WTC11 (cell line): ENCODE data around the gene KRTAP5-4. TPM values are rescaled to one million over a fixed set of nuclear protein-coding genes. Genes with fewer than 3 reads are reported as not detected.

Experiments used
- ATAC-seq: fragments of 200-7000 bp; cut with Tn5 transposase; 2 replicates; pipeline ENCODE4 v1.10.0; 2021; ENCODE audit warnings: mild to moderate bottlenecking, moderate library complexity
- CTCF ChIA-PET: fragments of 300-600 bp; sonication (Branson Sonifier 250); formaldehyde crosslinking; loops from one replicate; lab custom pipeline; 2021; ENCODE audit warnings: antibody characterized with exemption; lab: Charles Lee
- POLR2A ChIA-PET: fragments of 350-600 bp; sonication (Branson Sonifier 250); formaldehyde crosslinking; loops from one replicate; lab custom pipeline; 2021; ENCODE audit warnings: antibody characterized with exemption; lab: Charles Lee
- DNase-seq: peaks from one replicate; pipeline ENCODE4 v3.0.0; 2021; ENCODE audit warnings: low spot score
- H3K27ac Mint-ChIP-seq: 2 replicates; pipeline ENCODE4 v1.8.0; 2021; ENCODE audit warnings: mixed read lengths
- H3K27me3 Mint-ChIP-seq: 2 replicates; pipeline ENCODE4 v1.8.0; 2021; ENCODE audit warnings: low read depth, mild to moderate bottlenecking, moderate library complexity, mixed read lengths
- H3K36me3 Mint-ChIP-seq: 2 replicates; pipeline ENCODE4 v1.8.0; 2021; ENCODE audit warnings: mixed read lengths
- H3K4me1 Mint-ChIP-seq: 2 replicates; pipeline ENCODE4 v1.8.0; 2022; ENCODE audit warnings: mixed read lengths
- H3K4me3 Mint-ChIP-seq: 2 replicates; pipeline ENCODE4 v1.8.0; 2021; ENCODE audit warnings: mild to moderate bottlenecking, moderate library complexity, mixed read lengths
- H3K9me3 Mint-ChIP-seq: 2 replicates; pipeline ENCODE4 v1.8.0; 2021; ENCODE audit warnings: mixed read lengths
- ATF1 ChIP-seq: sonication (generic); formaldehyde crosslinking; IDR thresholded peaks from 2 replicates; pipeline ENCODE4 v1.8.1; 2023; ENCODE audit warnings: mild to moderate bottlenecking, moderate library complexity, missing genetic modification reagents
- CREB1 ChIP-seq: sonication (generic); formaldehyde crosslinking; IDR thresholded peaks from 2 replicates; pipeline ENCODE4 v1.8.0; 2023; ENCODE audit warnings: mild to moderate bottlenecking, missing genetic modification reagents
- FOXK1 ChIP-seq: sonication (generic); formaldehyde crosslinking; IDR thresholded peaks from 2 replicates; pipeline ENCODE4 v1.8.0; 2022; ENCODE audit warnings: mild to moderate bottlenecking, moderate library complexity, missing genetic modification reagents
- GABPB1 ChIP-seq: sonication (generic); formaldehyde crosslinking; IDR thresholded peaks from 2 replicates; pipeline ENCODE4 v1.8.1; 2023; ENCODE audit warnings: mild to moderate bottlenecking, missing genetic modification reagents
- GTF2I ChIP-seq: fragments of 250-450 bp; sonication (Bioruptor Pico); conservative IDR thresholded peaks from 2 replicates; pipeline ENCODE4 v1.4.0; 2021; ENCODE audit warnings: mild to moderate bottlenecking
- HMGA2 ChIP-seq: fragments of 250-450 bp; sonication (Bioruptor Pico); IDR thresholded peaks from 2 replicates; pipeline ENCODE4 v1.4.0; 2021; ENCODE audit warnings: mild to moderate bottlenecking, moderate library complexity
- MXD4 ChIP-seq: fragments of 250-450 bp; sonication (Bioruptor Pico); IDR thresholded peaks from 2 replicates; pipeline ENCODE4 v1.8.0; 2021; ENCODE audit warnings: mild to moderate bottlenecking, moderate library complexity, borderline replicate concordance
- NR2C2 ChIP-seq: sonication (generic); formaldehyde crosslinking; IDR thresholded peaks from 2 replicates; pipeline ENCODE4 v1.8.0; 2022; ENCODE audit warnings: mild to moderate bottlenecking, missing genetic modification reagents
- NR3C1 ChIP-seq: sonication (generic); formaldehyde crosslinking; conservative IDR thresholded peaks from 2 replicates; pipeline ENCODE4 v1.8.1; 2023; ENCODE audit warnings: low read depth, mild to moderate bottlenecking, missing genetic modification reagents
- SP1 ChIP-seq: sonication (generic); formaldehyde crosslinking; conservative IDR thresholded peaks from 2 replicates; pipeline ENCODE4 v1.8.1; 2022; ENCODE audit warnings: missing genetic modification reagents
- TEAD4 ChIP-seq: sonication (generic); formaldehyde crosslinking; IDR thresholded peaks from 2 replicates; pipeline ENCODE4 v1.8.0; 2022; ENCODE audit warnings: mild to moderate bottlenecking, missing genetic modification reagents
- ZNF121 ChIP-seq: sonication (generic); formaldehyde crosslinking; IDR thresholded peaks from 2 replicates; pipeline ENCODE4 v1.8.0; 2023; ENCODE audit warnings: missing genetic modification reagents
- total RNA-seq: library from RNA; stranded (reverse); gene quantifications from 3 replicates; pipeline ENCODE4 v1.2.3, GENCODE V29; 2021
- TF ChIP-seq, protein P1 (sequence below): sonication (generic); formaldehyde crosslinking; IDR thresholded peaks from 2 replicates; pipeline ENCODE4 v1.8.1; 2022; ENCODE audit warnings: mild to moderate bottlenecking, moderate library complexity, missing genetic modification reagents
- TF ChIP-seq, protein P2 (sequence below): fragments of 250-450 bp; sonication (Bioruptor Pico); IDR thresholded peaks from 2 replicates; pipeline ENCODE4 v1.8.0; 2021; ENCODE audit warnings: mild to moderate bottlenecking
- TF ChIP-seq, protein P3 (sequence below): fragments of 250-450 bp; sonication (Bioruptor Pico); IDR thresholded peaks from 2 replicates; pipeline ENCODE4 v1.9.0; 2021; ENCODE audit warnings: mild to moderate bottlenecking
- TF ChIP-seq, protein P4 (sequence below): fragments of 250-450 bp; sonication (Bioruptor Pico); IDR thresholded peaks from 2 replicates; pipeline ENCODE4 v1.9.0; 2021; ENCODE audit warnings: mild to moderate bottlenecking
- TF ChIP-seq, protein P5 (sequence below): sonication (generic); formaldehyde crosslinking; IDR thresholded peaks from 2 replicates; pipeline ENCODE4 v1.8.0; 2023; ENCODE audit warnings: missing genetic modification reagents
- TF ChIP-seq, protein P6 (sequence below): sonication (generic); formaldehyde crosslinking; IDR thresholded peaks from 2 replicates; pipeline ENCODE4 v1.8.1; 2022; ENCODE audit warnings: missing genetic modification reagents, borderline replicate concordance
- TF ChIP-seq, protein P7 (sequence below): sonication (generic); formaldehyde crosslinking; IDR thresholded peaks from 2 replicates; pipeline ENCODE4 v1.8.0; 2022; ENCODE audit warnings: mild to moderate bottlenecking, missing genetic modification reagents
- TF ChIP-seq, protein P8 (sequence below): sonication (generic); formaldehyde crosslinking; conservative IDR thresholded peaks from 2 replicates; pipeline ENCODE4 v1.8.1; 2022; ENCODE audit warnings: mild to moderate bottlenecking, missing genetic modification reagents

Gene KRTAP5-4
- total RNA-seq, 1 experiment from 2014 or later: not detected

DNA sequence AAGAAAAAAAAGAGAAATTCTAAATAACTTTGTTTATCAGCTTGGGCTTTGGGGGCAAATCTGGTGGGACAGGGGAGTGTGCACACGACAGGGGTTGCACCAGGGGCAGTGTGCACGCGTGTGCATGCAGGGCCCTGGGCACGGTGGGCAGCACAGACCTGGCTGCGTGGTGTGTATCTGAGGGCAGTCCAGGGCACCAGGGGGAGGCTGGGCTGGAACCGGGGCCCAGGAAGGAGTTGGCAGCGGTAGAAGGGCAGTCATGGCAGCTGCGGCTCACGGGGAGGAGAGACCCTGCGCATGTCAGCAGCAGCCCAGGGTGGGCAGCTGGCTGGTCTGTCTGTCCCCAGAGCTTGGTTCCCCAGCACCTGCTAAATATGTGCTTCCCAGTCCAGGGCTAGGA lies 11.9 kb upstream of the KRTAP5-4 start (continued):
- TF ChIP-seq ZNF121 (CRISPR knock-in tag): no peak
- TF ChIP-seq, protein P1, sequence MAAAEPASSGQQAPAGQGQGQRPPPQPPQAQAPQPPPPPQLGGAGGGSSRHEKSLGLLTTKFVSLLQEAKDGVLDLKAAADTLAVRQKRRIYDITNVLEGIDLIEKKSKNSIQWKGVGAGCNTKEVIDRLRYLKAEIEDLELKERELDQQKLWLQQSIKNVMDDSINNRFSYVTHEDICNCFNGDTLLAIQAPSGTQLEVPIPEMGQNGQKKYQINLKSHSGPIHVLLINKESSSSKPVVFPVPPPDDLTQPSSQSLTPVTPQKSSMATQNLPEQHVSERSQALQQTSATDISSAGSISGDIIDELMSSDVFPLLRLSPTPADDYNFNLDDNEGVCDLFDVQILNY: no peak
- no peak for TF ChIP-seq HMGA2 (CRISPR knock-in tag)
- TF ChIP-seq, protein P2, sequence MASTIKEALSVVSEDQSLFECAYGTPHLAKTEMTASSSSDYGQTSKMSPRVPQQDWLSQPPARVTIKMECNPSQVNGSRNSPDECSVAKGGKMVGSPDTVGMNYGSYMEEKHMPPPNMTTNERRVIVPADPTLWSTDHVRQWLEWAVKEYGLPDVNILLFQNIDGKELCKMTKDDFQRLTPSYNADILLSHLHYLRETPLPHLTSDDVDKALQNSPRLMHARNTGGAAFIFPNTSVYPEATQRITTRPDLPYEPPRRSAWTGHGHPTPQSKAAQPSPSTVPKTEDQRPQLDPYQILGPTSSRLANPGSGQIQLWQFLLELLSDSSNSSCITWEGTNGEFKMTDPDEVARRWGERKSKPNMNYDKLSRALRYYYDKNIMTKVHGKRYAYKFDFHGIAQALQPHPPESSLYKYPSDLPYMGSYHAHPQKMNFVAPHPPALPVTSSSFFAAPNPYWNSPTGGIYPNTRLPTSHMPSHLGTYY (CRISPR knock-in tag): no peak
- no peak for TF ChIP-seq NR2C2 (CRISPR knock-in tag)
- TF ChIP-seq, protein P3, sequence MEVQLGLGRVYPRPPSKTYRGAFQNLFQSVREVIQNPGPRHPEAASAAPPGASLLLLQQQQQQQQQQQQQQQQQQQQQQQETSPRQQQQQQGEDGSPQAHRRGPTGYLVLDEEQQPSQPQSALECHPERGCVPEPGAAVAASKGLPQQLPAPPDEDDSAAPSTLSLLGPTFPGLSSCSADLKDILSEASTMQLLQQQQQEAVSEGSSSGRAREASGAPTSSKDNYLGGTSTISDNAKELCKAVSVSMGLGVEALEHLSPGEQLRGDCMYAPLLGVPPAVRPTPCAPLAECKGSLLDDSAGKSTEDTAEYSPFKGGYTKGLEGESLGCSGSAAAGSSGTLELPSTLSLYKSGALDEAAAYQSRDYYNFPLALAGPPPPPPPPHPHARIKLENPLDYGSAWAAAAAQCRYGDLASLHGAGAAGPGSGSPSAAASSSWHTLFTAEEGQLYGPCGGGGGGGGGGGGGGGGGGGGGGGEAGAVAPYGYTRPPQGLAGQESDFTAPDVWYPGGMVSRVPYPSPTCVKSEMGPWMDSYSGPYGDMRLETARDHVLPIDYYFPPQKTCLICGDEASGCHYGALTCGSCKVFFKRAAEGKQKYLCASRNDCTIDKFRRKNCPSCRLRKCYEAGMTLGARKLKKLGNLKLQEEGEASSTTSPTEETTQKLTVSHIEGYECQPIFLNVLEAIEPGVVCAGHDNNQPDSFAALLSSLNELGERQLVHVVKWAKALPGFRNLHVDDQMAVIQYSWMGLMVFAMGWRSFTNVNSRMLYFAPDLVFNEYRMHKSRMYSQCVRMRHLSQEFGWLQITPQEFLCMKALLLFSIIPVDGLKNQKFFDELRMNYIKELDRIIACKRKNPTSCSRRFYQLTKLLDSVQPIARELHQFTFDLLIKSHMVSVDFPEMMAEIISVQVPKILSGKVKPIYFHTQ (CRISPR knock-in tag): no peak
- TF ChIP-seq GABPB1 (CRISPR knock-in tag): no peak
- TF ChIP-seq, protein P4, sequence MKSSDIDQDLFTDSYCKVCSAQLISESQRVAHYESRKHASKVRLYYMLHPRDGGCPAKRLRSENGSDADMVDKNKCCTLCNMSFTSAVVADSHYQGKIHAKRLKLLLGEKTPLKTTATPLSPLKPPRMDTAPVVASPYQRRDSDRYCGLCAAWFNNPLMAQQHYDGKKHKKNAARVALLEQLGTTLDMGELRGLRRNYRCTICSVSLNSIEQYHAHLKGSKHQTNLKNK (CRISPR knock-in tag): no peak

DNA sequence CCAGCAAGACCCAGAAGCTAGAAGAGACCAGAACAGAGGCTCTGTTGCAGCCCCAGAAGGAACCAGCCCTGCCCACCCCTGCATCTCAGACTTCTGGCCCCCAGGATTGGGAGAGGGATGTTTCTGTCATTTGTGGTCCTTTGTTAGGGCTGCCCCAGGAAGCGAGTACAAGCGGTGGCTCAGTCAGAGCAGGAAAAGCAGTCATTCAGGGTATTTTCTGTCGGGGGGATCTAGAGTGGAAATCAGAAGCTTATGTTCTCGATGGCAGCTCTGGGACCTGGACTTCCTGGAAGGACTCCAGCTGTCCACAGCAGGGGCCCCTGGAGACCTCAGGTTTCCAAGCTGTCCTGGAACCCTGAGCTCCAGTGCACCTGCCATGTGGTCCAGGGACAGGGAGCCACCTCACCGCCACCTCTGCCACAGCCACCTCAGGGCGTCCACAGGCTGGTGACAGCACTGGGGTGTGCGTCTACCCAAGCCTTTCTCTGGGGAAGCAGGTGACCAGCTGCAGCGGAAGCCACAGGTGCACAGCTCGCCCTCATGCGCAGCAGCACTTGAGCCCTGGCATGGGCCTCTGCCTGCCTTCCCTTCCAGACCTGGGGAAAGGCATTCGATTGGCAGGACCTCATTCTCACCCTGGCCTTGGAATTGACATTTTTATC lies 10.2 kb upstream of the KRTAP5-4 start:
- Mint-ChIP-seq H3K4me3 (no peak overlapping the region), H3K36me3 (no peaks in the 10 kb centered on the region), H3K27ac (no peak overlapping the region), H3K9me3 (no peaks in the 10 kb centered on the region), H3K27me3 (peaks cover 47% of the 10 kb centered on the region), H3K4me1 (peaks cover 9% of the 10 kb centered on the region)
- POLR2A ChIA-PET: no interaction called here
- CTCF ChIA-PET: interaction anchor here (0.5 to 5.1 kb wide), 6 partner anchors 7 to 181 kb away, joined by 3 to 45 read pairs (median 12); no protein-coding TSS in a partner anchor
- TF ChIP-seq, protein P5, sequence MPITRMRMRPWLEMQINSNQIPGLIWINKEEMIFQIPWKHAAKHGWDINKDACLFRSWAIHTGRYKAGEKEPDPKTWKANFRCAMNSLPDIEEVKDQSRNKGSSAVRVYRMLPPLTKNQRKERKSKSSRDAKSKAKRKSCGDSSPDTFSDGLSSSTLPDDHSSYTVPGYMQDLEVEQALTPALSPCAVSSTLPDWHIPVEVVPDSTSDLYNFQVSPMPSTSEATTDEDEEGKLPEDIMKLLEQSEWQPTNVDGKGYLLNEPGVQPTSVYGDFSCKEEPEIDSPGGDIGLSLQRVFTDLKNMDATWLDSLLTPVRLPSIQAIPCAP (CRISPR knock-in tag): no peak
- no peak for TF ChIP-seq CREB1 (CRISPR knock-in tag)
- no peak for TF ChIP-seq MXD4 (CRISPR knock-in tag)
- TF ChIP-seq ATF1 (CRISPR knock-in tag): no peak
- TF ChIP-seq, protein P6, sequence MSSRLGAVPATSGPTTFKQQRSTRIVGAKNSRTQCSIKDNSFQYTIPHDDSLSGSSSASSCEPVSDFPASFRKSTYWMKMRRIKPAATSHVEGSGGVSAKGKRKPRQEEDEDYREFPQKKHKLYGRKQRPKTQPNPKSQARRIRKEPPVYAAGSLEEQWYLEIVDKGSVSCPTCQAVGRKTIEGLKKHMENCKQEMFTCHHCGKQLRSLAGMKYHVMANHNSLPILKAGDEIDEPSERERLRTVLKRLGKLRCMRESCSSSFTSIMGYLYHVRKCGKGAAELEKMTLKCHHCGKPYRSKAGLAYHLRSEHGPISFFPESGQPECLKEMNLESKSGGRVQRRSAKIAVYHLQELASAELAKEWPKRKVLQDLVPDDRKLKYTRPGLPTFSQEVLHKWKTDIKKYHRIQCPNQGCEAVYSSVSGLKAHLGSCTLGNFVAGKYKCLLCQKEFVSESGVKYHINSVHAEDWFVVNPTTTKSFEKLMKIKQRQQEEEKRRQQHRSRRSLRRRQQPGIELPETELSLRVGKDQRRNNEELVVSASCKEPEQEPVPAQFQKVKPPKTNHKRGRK (CRISPR knock-in tag): no peak
- no peak for TF ChIP-seq TEAD4
- TF ChIP-seq, protein P7, sequence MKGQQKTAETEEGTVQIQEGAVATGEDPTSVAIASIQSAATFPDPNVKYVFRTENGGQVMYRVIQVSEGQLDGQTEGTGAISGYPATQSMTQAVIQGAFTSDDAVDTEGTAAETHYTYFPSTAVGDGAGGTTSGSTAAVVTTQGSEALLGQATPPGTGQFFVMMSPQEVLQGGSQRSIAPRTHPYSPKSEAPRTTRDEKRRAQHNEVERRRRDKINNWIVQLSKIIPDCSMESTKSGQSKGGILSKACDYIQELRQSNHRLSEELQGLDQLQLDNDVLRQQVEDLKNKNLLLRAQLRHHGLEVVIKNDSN (CRISPR knock-in tag): no peak
- TF ChIP-seq SP1 (CRISPR knock-in tag): no peak
- TF ChIP-seq GTF2I: no peak
- TF ChIP-seq, protein P8, sequence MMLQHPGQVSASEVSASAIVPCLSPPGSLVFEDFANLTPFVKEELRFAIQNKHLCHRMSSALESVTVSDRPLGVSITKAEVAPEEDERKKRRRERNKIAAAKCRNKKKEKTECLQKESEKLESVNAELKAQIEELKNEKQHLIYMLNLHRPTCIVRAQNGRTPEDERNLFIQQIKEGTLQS (CRISPR knock-in tag): no peak
- TF ChIP-seq FOXK1: no peak
- TF ChIP-seq NR3C1 (CRISPR knock-in tag): no peak
- DNase-seq: no peak
- ATAC-seq: no peak
